GM18520 (cell line): ENCODE results near the gene MYO1F.

Source experiments
- ATAC-seq: cut with Tn5 transposase; IDR thresholded peaks from one replicate; pipeline ENCODE4 v1.9.1; 2021; ENCODE audit not compliant: unreplicated experiment

The MYO1F gene

GRCh38 chr19:8473648-8474476 is 103.4 kb downstream of the MYO1F start:
- no peak for ATAC-seq
